Stimulated activated naive CD4-positive, alpha-beta T cell (primary cell): ENCODE data around the gene ADGRL3.
A peak's percentile ranks its signal among the peaks of the same experiment; 100 is the strongest.
"Not testable (repeated sequence)": the region's sequence is repeated elsewhere in the genome, so short reads cannot be mapped to it uniquely, and the experiment has no call there.

Source experiments
- DNase-seq, 6 experiments: peaks; one replicate each; lab custom pipeline; 2025; lab: John Stamatoyannopoulos, UW

ADGRL3 gene

DNA sequence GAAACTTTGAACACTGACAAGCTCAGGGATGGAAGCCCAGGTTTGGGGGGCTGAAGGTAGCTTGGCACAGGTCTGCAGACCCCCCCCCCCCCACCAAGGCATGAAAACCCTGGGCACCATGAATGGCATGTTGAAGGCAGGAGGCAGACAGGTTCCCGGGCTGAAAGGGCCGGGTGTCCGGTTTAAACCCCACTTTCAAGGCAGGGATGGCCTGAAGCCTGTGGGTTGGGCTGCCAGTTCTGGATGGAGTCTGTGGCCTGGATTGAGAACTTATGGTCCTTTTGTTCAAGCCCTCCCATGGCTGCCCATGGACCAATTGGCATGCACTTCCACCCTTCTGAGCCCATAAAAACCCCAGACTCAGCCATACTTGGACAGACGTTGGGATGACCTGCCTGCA, 616.9 kb downstream of the ADGRL3 start:
- DNase-seq = no peak

- no peak for DNase-seq
Measured at GRCh38 chr4:61820136-61820535, 620.0 kb downstream of the ADGRL3 start.

DNA sequence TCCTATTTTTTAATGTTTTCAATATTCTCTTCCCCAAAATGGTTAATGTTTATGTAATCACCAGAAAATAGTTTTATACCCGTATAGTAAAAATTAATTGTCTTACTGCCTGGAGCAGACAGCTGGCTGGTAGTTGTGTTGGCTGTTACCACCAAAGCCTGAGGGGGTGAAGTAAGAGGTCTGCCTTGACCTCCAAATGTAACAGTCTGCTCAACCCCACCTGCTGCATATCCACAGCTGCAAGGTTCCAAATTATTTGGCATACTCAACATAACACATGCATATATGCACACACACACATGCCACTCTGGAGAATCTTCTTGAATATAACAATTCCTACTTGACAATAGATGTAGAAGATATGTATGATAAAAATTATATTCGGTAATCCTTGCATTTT, 624.3 kb downstream of the ADGRL3 start:
- DNase-seq = peak in 1 of 6 experiments; percentile 0

DNA sequence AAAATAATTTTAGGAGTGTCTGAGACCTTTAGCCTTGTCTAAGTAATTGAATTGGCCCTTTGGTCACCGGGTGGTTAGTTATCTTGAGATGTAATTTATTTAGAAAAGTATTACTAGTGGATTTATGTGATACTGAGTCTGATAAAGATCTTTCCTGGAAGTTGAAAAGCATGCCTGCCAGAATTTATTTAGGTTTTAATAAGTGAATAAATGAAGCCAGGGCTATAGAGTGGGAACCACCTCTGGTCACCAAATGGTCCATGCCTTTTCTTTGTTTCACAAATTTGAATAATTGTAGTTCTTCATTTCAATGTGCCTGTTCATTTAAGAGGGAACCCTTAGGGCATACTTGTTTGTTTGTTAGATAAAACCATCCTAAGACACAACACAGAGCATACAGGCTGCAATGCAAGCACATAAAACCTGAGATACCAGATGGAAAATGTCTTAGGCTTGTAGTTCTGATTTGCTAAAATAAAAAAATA, 627.8 kb downstream of the ADGRL3 start:
- no peak for DNase-seq

- DNase-seq = no peak
Measured at GRCh38 chr4:61828960-61829359, 628.8 kb downstream of the ADGRL3 start.

- DNase-seq = no peak
Measured at GRCh38 chr4:61831987-61832386, 631.9 kb downstream of the ADGRL3 start.

GRCh38 chr4:61837395-61837794, 637.3 kb downstream of the ADGRL3 start:
- DNase-seq = no peak

DNA sequence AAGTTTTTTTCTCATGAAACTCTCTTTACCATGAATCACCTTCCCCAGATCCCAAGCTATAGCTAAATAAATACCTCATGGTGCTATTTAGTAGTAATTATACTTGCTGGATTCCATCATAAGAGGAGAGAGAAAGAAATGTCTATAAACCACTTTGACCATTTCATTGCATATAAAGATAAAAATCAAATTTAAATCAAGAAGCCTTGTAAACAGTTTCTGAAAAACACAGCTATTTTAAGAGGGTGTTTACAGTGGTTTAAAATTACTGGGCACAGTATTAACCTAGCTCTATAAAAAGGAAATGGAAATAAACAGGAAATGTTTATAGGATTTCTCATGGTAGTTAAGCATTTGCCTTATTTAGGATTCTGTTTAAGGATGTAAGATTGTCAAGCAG, 637.9 kb downstream of the ADGRL3 start:
- DNase-seq = no peak

- no peak for DNase-seq
Measured at GRCh38 chr4:61841714-61842113, 641.6 kb downstream of the ADGRL3 start.

DNA sequence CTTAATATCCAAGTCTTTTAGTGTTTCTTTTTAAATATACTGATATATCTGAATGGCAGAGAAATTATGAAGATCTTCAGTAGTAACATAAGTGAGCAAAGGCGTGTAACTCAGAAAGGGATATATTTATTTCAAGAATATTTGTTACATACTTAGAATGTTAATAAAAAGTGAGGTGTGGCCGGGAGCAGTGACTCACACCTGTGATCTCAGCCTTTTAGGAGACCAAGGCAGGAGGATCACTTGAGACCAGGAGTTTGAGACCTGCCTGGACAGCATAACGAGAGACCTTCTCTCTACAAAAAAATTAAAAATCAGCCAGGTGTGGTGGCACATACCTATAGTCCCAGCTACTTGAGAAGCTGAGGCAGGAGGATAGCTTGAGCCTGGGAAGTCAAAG, 651.0 kb downstream of the ADGRL3 start:
- no peak for DNase-seq

GRCh38 chr4:61852105-61852504, 652.0 kb downstream of the ADGRL3 start:
- DNase-seq = not testable (repeated sequence)

DNA sequence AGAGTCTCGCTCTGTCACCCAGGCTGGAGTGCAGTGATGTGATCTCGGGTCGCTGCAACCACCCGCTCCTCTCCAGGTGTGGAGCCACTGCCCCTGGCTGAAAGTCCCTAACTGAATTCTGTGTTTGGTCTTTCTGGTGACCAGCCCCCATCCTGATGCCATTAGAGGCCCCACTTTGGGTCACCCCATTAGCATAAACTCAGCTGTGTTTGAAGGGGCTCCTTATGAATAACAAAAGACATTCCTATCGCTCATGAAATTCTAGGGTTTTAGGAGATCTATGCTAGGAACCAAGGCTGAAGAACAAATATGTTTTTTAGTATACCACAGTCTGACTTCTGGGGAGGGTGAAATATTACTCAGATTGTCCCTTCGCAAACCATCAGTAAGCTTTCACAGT, 652.9 kb downstream of the ADGRL3 start:
- no peak for DNase-seq

GRCh38 chr4:61860376-61860775, 660.2 kb downstream of the ADGRL3 start:
- DNase-seq = no peak

GRCh38 chr4:61864286-61864685, 664.2 kb downstream of the ADGRL3 start:
- no peak for DNase-seq

GRCh38 chr4:61866378-61867030, 666.4 kb downstream of the ADGRL3 start:
- DNase-seq = no peak

DNA sequence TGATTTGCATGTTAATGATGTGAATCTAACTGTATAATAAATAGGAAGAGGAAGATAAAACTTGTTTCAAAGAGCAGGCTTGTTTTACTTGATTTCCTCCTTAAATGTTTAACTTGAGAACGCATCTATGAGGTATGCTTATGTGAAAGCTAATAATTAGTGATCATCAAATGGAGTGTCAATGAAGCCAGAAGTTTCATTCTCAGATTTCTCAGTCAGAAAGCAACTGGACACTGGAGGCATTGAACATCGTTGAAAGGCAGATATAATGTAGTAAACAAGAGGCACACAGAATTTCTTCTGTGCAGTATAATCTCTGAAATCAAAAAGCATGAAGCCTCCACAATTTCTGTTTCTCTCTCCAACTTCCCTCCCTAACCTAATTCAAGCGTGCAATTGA, 672.9 kb downstream of the ADGRL3 start:
- no peak for DNase-seq

- DNase-seq = no peak
Measured at GRCh38 chr4:61877266-61877665, 677.1 kb downstream of the ADGRL3 start.

DNA sequence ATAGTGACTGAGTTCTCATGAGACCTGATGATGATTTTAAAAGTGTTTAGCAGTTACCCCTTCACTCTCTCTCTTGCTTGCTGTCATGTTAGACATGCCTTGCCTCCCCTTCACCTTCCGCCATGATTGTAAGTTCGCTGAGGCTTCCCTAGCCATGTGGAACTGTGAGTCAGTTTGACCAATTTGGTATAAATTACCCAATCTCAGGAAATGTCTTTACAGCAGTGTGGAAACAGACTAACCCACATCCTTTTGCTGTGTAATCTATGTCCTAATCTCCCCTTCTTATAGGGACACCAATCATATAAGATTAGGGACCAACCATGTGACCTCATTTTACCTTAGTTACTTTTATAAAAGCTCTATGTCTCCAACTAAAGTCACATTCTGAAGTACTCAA, 677.8 kb downstream of the ADGRL3 start:
- DNase-seq = no peak

DNA sequence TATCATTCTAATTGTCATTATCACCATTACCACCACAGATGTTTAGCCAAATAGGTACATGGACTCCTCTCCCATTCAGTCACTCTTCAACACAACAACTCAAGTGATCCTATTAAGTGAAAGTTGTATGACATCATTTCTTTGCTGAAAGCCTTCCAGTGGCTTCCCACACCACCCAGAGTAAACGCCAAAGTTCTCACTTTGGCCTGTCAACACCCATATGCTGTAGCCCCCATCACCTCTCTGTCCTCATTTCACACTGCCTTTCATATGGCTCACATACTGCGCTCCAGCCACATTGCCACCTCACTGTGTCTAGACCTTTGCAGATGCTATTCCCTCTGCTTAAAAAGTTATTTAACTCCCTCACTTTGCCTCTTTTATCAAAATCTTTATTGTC, 682.3 kb downstream of the ADGRL3 start:
- DNase-seq = no peak

DNA sequence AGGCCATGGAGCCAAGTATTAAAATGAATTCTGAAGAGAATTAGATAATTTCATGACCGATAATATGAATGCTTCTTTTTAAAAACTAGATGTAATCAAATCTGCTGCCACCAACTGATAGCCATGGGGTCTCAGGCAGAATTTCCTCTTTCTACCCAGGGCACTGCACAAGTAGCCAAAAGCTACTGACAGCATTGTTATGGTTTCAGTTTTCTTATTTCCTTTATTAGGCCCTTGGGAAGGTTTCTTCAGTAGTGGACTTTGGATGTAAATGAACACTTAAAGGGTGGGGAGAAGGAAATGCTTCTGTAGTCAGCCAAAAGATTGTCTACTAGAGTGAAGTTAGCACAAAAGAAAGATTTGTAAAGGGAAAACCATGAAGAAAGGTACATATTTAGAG, 686.0 kb downstream of the ADGRL3 start:
- DNase-seq = no peak

GRCh38 chr4:61889117-61889516, 689.0 kb downstream of the ADGRL3 start:
- DNase-seq = no peak

DNA sequence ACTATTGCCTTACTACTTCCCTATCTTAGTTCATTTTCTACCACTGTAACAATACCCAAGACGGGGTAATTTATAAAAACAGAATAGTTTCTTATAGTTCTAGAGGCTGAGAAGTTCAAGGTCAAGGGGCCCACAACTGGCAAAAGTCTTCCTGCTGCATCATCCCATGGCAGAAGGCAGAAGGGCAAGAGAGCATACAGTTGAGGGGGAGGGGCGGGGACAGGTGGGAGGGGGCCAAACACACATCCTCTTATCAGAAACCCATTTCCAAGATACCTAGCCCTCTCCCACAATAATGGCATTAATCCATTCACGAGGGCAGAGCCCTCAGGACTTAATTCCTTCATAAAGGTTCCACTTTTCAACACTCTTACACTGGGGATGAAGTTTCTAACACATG, 690.2 kb downstream of the ADGRL3 start:
- DNase-seq = no peak

DNA sequence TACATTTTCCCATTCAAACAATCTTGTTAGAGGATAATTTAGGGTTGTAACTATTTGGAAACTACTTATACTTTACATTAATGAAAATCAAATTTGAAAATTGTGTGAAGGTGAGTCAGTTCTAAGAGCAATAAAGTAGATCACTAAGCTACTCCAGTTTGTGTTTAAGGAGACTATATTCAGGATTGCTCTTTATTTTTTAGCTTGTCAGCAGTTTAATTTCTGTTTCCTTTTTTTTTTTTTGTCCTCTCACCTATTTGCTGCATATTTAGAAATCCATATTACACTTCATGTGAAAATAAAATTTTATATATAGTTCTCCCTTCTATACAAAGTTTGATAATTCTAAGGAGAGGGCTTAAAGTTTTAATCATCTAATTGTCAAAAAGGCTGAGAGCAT, 691.8 kb downstream of the ADGRL3 start:
- no peak for DNase-seq

DNA sequence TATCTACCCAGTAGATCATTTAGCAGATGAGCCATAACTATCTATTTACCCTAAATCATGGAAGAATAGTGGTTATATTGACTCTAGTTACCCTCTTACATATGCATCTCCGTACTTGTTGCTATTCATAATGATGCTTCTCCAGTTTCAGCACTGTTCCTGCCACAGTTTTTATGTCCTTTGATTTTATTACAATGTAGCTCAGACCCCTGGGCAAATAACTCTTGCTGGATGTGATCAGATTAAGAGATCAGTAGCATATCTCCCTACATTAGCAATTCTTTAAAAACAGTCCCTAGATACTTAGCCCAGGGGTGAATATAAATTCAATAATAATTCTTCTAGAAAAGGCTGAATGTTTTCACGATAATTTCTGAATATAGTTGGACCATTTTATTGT, 696.5 kb downstream of the ADGRL3 start:
- DNase-seq = no peak
